Activated CD8-positive, alpha-beta memory T cell treated with anti-CD3 and anti-CD28 coated beads for 24 hours (primary cell): ENCODE results near the gene CLCNKA.
"Not testable (repeated sequence)": the region's sequence is repeated elsewhere in the genome, so short reads cannot be mapped to it uniquely, and the experiment has no call there.

Experiments
- DNase-seq: peaks from one replicate; pipeline ENCODE4 v3.0.0-alpha.2; 2020

Gene CLCNKA

DNA sequence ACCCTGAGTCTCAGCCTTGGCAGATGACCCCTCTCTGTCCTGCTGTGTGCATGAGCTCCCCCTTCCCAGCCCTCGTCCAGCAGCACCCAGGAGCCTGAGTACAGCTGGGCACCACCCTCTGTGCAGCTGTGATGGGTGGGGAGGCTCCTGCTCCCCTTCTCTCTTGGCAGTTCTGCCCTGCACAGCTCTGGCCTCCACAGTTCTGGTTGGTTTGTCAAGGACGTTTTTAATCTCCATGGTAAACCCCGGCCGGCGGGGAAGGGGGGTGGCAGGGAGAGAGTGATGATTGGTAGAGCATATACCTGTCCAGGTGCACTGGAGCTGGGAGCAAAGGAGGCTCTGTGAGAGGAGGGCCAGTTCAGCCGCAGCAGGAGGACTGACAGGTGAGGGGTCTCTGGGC, at the start of gene CLCNKA:
TSS of gene CLCNKA (plus strand) at position 356 of the 400 bp plus-strand sequence. CDS start 584 bp downstream, outside the sequence.
- no peak for DNase-seq

- no peak for DNase-seq
Measured at GRCh38 chr1:15972409-15972808, 49.4 kb upstream of the CLCNKA start.

GRCh38 chr1:15973772-15974171, 48.1 kb upstream of the CLCNKA start:
- no peak for DNase-seq

- DNase-seq, result peak; percentile 72
Measured at GRCh38 chr1:15974855-15975254, 47.0 kb upstream of the CLCNKA start.

DNA sequence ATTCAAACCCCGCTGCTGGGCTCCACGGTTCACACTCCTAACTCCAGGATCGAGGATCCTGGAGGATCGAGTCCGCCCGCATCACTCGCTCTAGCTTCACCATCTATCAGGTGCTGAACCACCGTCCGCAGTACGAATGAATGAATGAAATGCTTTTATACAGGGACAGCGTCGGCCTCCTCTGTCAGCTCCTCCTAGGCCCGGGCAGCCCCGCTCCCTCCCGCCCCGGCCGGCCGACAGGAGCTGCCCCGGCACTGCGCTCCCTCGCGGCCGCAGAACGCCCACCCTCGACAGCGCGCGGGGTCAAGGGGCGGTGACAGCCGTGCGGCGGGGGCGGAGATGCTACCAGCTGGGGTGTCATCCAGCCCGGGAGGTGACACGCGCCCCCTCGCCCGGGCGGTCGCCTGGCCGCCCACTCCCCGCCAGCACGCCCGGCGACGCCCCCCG, 46.5 kb upstream of the CLCNKA start:
- DNase-seq, result peak; percentile 93

DNA sequence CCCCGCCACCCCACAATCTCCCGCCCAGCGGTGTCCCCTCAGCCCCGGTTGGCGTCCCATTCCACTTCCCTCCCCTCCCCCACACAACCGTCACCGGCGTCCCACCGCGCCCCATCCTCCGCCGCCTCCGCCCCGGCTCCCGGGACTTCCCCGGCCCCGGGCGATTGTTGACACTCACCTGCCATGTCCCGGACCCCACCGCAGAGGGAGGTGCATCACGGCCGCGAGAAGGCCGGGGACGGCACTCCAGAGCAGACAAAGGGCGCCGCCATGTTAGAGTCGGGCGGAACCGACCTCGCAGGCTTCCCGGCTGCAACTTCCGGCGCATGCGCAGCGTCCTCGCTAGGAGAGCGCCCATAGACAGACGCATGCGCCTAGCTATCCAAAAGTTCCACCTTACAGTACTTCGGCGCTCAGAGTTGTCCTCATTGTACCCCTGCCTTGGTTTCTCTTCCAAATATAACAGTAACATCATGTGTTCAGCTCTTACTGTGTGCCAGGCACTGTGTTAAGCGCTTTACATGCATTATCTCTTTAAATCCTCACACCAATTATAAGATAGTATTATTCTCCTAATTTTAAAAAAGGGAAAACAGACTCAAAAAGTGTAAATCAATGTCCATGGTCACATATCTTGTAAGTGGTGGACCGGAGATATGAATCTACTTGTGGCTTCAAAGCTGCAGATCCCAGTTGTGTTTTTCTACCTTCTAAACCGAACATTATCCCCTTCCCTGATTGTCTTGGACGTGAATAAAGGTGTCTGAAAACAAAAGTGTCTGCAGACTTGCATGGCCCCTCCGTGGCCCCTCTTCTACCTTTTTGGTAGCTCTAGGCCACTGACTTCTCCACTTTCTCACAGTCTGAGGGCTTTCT, 45.8 kb upstream of the CLCNKA start, which contains the start of gene ZBTB17:
TSS of gene ZBTB17 (minus strand) at position 297 of the 876 bp plus-strand sequence. CDS start 27,606 bp downstream, outside the sequence.
- DNase-seq, result peak; percentile 99

DNA sequence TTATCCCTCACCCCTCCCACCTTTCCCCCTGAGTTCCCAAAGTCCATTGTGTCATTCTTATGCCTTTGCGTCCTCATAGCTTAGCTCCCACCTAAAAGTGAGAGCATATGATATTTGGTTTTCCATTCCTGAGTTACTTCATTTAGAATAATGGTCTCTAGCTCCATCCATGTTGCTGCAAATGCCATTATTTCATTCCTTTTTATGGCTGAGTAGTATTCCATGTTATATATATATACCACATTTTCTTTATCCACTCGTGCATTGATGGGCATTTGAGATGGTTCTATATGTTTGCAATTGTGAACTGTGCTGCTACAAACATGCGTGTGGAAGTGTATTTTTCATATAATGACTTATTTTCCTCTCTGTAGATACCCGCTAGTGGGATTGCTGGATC, 43.9 kb upstream of the CLCNKA start:
- DNase-seq, result not testable (repeated sequence)

DNA sequence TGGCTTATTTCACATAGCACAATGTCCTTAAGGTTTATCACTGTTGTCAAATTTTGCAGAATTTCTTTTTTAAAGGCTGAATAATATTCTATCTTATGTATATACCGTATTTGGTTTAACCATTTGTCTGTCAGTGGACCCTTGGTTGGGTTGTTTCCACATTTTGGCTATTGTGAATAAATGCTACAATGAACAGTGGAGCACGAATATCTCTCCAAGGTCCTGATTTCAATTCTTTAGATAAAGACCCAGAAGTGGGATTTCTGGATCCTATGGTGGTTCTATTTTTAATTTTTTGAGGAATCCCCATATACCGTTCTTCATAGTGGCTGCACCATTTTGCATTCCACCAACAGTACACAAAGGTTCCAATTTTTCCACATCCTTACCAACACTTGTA, 40.2 kb upstream of the CLCNKA start:
- DNase-seq, result no peak

DNA sequence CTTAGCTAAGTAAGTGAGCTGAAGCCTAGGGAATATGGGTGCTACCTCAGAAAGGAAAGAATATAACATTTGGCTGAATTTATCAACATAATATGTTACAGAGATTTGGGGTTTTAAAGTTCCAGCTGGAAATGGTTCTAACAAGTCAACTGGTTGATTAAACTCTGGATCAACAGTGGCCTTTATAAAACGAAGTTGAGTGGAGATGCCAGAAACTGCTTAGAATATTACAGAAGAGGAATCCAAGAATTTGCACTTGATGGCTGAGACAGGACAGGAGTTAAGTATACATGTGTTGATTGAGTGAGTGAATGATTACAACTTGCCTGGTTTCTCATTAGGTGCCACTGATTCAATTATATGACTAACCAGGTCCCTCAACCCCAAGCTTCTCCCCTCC, 38.6 kb upstream of the CLCNKA start:
- no peak for DNase-seq

- no peak for DNase-seq
Measured at GRCh38 chr1:15985611-15986297, 36.1 kb upstream of the CLCNKA start.

- no peak for DNase-seq
Measured at GRCh38 chr1:15988856-15989736, 32.7 kb upstream of the CLCNKA start.

- DNase-seq, result no peak
Measured at GRCh38 chr1:15989776-15990175, 32.1 kb upstream of the CLCNKA start.

DNA sequence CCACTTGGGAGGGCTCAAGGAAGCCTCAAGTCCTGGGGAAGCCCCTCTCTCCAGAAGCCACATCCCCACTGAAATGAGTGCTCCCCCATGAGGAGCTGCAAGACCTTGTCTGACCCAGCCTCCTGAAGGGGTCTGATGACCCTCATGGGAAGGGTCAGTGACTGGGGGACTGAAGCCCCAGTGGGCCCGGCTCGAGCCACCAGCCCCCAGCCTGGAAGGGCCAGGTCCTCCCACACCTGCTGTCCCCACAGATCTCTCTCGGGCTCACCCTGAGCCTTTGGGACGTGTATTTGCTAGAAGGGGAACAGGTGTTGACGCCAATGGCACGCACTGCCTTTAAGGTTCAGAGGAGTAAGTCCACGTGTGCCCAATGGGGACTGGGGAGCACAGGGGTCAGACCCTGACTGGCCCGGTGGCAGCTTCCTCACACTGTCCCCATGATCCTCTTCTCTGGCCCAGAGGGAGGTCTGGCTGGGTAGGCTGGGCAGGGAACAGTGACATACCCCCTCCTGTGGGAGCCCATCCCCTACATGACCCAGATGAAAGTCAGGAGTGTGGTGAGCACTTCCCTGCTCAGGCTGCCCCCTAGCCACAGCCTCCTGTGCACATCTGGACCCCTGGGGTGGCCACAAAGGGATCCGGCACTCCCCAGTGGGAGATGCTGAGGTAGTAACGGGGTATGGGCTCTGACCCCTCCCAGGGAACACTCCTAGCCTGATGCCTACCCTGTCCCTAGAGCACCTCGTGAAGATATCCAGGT, 30.2 kb upstream of the CLCNKA start:
- no peak for DNase-seq

- DNase-seq, result no peak
Measured at GRCh38 chr1:15992187-15992553, 29.7 kb upstream of the CLCNKA start.

DNA sequence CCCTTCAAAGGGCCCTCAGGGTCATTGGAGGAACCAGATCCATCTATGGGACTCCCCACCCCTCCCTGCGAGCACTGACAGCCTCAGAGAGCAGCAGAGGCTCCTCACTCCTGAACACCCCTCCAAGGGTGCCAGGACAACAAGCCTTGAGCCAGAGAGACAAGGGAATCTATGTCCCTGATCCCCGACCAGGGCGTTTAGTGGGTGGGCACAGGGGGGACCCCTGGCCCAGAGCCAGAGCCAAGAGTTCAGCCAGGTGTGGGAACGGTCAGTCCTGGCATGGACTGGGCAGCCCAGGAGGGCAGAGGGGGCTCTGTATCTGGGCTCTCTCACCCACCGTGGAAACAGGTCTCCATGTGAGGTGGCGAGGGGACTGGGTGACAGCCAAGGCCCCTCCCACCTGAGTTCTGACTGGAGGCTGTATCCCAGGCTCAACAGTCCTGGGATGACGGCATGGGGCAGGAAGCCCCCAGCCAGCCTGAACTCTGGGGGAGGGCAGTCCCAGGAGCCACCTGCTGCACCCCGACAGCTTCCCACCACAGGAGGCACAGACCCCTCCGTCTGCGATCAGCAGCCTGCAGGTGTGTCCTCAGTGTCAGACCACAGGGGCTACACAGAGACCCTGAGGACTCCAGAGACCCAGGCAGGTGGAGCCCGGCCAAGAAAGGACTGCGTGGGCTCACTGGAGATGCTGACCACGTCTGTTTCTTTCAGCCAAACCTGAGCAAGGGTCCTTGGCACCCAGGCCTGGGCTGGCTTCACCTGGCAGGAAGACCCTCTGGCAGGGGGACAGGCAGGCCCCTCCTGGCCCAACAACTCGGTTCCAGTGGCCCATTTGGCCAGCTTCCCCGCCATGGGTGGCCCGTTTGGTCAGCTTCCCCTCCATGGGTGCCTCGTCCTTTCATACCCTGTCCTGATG, 29.0 kb upstream of the CLCNKA start:
- DNase-seq, result no peak

- no peak for DNase-seq
Measured at GRCh38 chr1:15993666-15994065, 28.2 kb upstream of the CLCNKA start.

- no peak for DNase-seq
Measured at GRCh38 chr1:15994081-15994480, 27.8 kb upstream of the CLCNKA start.

DNA sequence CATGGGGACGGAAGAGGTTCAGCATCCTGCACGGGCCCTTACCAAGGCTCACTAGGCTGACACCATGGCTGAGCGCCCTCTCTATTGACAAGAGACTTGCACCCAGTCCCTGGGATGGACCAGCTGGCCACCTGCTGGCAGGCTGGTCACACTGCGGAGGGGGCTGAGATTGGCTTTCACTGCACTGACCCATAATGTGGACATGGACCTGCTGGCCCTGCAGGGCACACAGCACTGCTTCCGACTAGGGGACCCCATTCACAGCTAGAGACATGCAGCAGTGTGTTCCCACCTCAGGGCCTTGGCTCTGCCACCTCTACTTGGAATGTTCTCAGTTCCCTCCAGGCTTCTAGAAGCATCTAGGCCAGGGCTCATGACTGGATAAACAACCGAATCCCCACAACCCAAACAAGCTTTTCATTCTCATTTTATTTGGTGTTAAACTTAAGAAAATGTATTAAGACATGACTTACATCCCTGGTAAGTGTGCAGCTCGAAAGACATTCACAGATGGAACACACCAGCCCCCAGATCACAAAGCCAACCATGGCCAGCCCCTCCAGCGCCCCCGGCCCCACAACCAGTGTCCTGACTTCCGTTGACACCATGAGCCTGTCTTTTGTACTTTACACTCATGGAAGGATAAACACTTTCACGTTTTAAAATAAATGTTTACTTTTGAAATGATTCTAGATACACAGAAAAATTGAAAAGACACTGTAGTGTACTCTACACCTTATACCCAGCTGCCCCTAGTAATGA, 27.1 kb upstream of the CLCNKA start:
- DNase-seq, result peak; percentile 82

- DNase-seq, result no peak
Measured at GRCh38 chr1:15997076-15997585, 24.7 kb upstream of the CLCNKA start.
